ENCODE results near the gene PPP3R1.
A peak's percentile ranks its signal among the peaks of the same experiment; 100 is the strongest.

The PPP3R1 gene

GRCh38 chr2:68252400-68253218, at the start of gene PPP3R1:
Gene PPP3R1, minus strand, starts transcription at chr2:68252532. Its CDS starts 405 bp downstream, at chr2:68252127.
- DNase-seq, result peak; percentile 72

GRCh38 chr2:68295516-68295915, 43.2 kb upstream of the PPP3R1 start:
- DNase-seq, result no peak

GRCh38 chr2:68294913-68295312, 42.6 kb upstream of the PPP3R1 start:
- no peak for DNase-seq

GRCh38 chr2:68294187-68294586, 41.9 kb upstream of the PPP3R1 start:
- DNase-seq, result no peak

- DNase-seq, result no peak
Observed at GRCh38 chr2:68293755-68294154, 41.4 kb upstream of the PPP3R1 start.

GRCh38 chr2:68293024-68293423, 40.7 kb upstream of the PPP3R1 start:
- no peak for DNase-seq

- DNase-seq, result no peak
Observed at GRCh38 chr2:68292108-68292710, 39.9 kb upstream of the PPP3R1 start.

- no peak for DNase-seq
Observed at GRCh38 chr2:68291314-68291713, 39.0 kb upstream of the PPP3R1 start.

- DNase-seq, result no peak
Observed at GRCh38 chr2:68290901-68291300, 38.6 kb upstream of the PPP3R1 start.

- DNase-seq, result no peak
Observed at GRCh38 chr2:68287580-68288441, 35.5 kb upstream of the PPP3R1 start.

GRCh38 chr2:68284896-68285295, 32.6 kb upstream of the PPP3R1 start:
- DNase-seq, result no peak

- DNase-seq, result no peak
Observed at GRCh38 chr2:68283419-68283812, 31.1 kb upstream of the PPP3R1 start.

GRCh38 chr2:68282811-68283418, 30.6 kb upstream of the PPP3R1 start:
- peak; percentile 20 for DNase-seq

GRCh38 chr2:68280796-68281195, 28.5 kb upstream of the PPP3R1 start:
- DNase-seq, result no peak

- DNase-seq, result no peak
Observed at GRCh38 chr2:68280348-68280747, 28.0 kb upstream of the PPP3R1 start.

GRCh38 chr2:68279691-68280090, 27.4 kb upstream of the PPP3R1 start:
- DNase-seq, result no peak

- DNase-seq, result no peak
Observed at GRCh38 chr2:68278169-68278568, 25.8 kb upstream of the PPP3R1 start.

GRCh38 chr2:68274022-68274421, 21.7 kb upstream of the PPP3R1 start:
- DNase-seq, result no peak

- DNase-seq, result no peak
Observed at GRCh38 chr2:68272246-68272994, 20.1 kb upstream of the PPP3R1 start.

GRCh38 chr2:68266655-68267054, 14.3 kb upstream of the PPP3R1 start:
- DNase-seq, result no peak

- DNase-seq, result no peak
Observed at GRCh38 chr2:68263632-68264031, 11.3 kb upstream of the PPP3R1 start.

- no peak for DNase-seq
Observed at GRCh38 chr2:68258851-68259250, 6.5 kb upstream of the PPP3R1 start.

- no peak for DNase-seq
Observed at GRCh38 chr2:68256093-68256450, 3.7 kb upstream of the PPP3R1 start.
